DMS53 (cell line): ENCODE measurements around the gene MBD3L1.

Experiments
- DNase-seq: peaks from one replicate; lab custom pipeline; 2025; lab: John Stamatoyannopoulos, UW

MBD3L1 gene

GRCh38 chr19:8881512-8881911, 49.3 kb downstream of the MBD3L1 start:
- no peak for DNase-seq

DNA sequence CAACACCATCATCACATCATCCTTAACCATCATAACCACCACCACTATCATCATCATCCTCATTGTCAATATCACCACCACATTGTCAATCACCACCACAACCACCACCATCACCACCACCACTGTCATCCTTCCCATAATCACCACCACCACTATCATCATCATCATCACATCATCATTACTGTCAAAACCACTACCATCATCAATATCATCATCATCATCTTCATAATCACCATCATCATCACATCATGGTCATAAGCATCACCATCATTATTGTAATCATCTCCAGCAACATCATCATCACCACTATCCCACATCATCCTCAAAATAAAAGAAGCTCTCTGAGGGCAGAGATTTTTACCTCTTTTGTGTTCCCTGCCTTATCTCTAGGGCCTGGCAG, 52.2 kb downstream of the MBD3L1 start:
- DNase-seq: no peak

DNA sequence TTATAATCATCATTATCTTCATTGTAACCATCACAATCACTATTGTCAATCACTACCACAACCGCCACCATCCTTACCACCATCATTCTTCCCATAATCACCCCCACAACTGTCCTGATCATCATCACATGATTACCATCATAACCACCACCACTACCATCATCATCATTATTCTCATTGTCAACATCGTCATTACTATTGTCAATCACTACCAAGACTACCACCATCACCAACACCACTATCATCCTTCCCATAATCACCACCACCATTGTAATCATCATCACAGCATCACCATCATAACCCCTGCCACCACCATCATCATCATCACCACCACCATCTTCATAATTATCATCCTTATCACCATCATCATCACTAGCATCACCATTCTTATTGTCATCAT, 55.2 kb downstream of the MBD3L1 start:
- no peak for DNase-seq

DNA sequence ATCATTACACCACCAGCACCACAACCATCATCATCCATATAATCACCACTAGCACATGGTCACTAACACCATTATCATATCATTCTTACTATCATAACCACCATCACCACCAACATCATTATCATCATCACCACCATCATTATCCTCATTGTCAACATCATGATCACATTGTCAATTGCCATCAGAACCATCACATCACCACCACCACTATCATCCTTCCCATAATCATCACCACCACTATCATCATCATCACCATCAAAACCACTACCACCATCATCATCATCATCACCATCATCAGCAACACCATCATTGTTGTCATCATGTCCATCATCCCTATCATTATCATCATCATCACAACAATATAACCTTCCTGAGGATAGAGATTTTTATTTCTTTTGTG, 58.1 kb downstream of the MBD3L1 start:
- no peak for DNase-seq
